HepG2 (cell line): Measurements from ENCODE around the gene CD96. TPM values are rescaled to one million over a fixed set of nuclear protein-coding genes. Genes with fewer than 3 reads are reported as not detected.

ENCODE experiments used
- ATAC-seq: fragments of 200-7000 bp; cut with Tn5 transposase; 3 replicates; pipeline ENCODE4 v1.9.1; 2020; ENCODE audit warnings: mild to moderate bottlenecking, moderate library complexity
- BruUV-seq: library from RNA; stranded (reverse); fragments of 400-500 nt; replicated peaks from 2 replicates; lab custom pipeline; 2021; lab: Mats Ljungman, UMichigan
- CTCF ChIA-PET: fragments of 300-600 bp; formaldehyde crosslinking; extraction: SDS; loops from one replicate; lab custom pipeline; 2021; ENCODE audit warnings: low total read pairs, inconsistent platforms, low intra/inter-chr PET ratio; lab: Yijun Ruan, JAX
- POLR2A ChIA-PET: fragments of 350-600 bp; sonication (Branson Sonifier 250); formaldehyde crosslinking; loops from one replicate; lab custom pipeline; 2020; ENCODE audit warnings: antibody characterized with exemption, inconsistent platforms; lab: Yijun Ruan, JAX
- DNase-seq: peaks from one replicate; pipeline ENCODE4 v3.0.0-alpha.2; 2015; ENCODE audit warnings: low spot score
- FAIRE-seq: peaks from 3 replicates; lab custom pipeline; 2011; peaks lifted over from hg19 to GRCh38; lab: Jason Lieb, UNC
- H2AFZ ChIP-seq: one replicate; pipeline ENCODE4 v1.6.1; 2011; ENCODE audit warnings: low read length, inconsistent platforms
- H3K27ac ChIP-seq: fragments of 300-600 bp; 3 replicates; pipeline ENCODE4 v1.8.0; 2011; ENCODE audit warnings: mixed run types, mild to moderate bottlenecking, mixed read lengths, low read length, inconsistent platforms; ENCODE audit not compliant: insufficient read depth; ENCODE audit errors: extremely low read length
- H3K27me3 ChIP-seq, 2 experiments: fragments of 200-600 bp in 1 of 2; 2 replicates in 1 of 2; 3 replicates in 1 of 2; pipeline versions ENCODE4 v1.6.0 to v1.8.0; 2011; ENCODE audit warnings: low read length in 2 of 2, mild to moderate bottlenecking in 2 of 2, moderate library complexity in 2 of 2, inconsistent platforms in 1 of 2; ENCODE audit not compliant: insufficient read depth in 2 of 2, control insufficient read depth in 1 of 2
- H3K36me3 ChIP-seq, 2 experiments: fragments of 200-600 bp in 1 of 2; replicated peaks in 1 of 2; 2 replicates in 1 of 2; 3 replicates in 1 of 2; pipeline versions ENCODE4 v1.5.1 to v1.8.0; 2011; ENCODE audit warnings: low read length in 2 of 2, inconsistent platforms in 1 of 2; ENCODE audit not compliant: insufficient read depth in 2 of 2, control insufficient read depth in 1 of 2
- H3K4me1 ChIP-seq: 2 replicates; pipeline ENCODE4 v1.5.1; 2012; ENCODE audit warnings: low read length, inconsistent platforms; ENCODE audit not compliant: insufficient read depth
- H3K4me2 ChIP-seq: 2 replicates; pipeline ENCODE4 v1.6.0; 2011; ENCODE audit warnings: low read depth, low read length, inconsistent platforms
- H3K4me3 ChIP-seq, 3 experiments: fragments of 200-600 bp in 1 of 3; sonication (generic), shearing (Covaris generic) in 1 of 3; replicated peaks in 1 of 3; 2 replicates each; pipeline ENCODE4 v1.5.1; 2011 to 2016; ENCODE audit warnings: low read length in 3 of 3, inconsistent platforms in 2 of 3, low read depth in 2 of 3, mild to moderate bottlenecking in 2 of 3, control low read depth in 1 of 3, mixed read lengths in 1 of 3; ENCODE audit not compliant: insufficient read depth in 1 of 3
- H3K79me2 ChIP-seq: one replicate; pipeline ENCODE4 v1.6.1; 2011; ENCODE audit warnings: low read length, inconsistent platforms; ENCODE audit not compliant: insufficient read depth
- H3K9ac ChIP-seq: 2 replicates; pipeline ENCODE4 v1.6.0; 2011; ENCODE audit warnings: mild to moderate bottlenecking, low read depth, low read length, inconsistent platforms; ENCODE audit not compliant: insufficient read depth
- H3K9me3 ChIP-seq: 2 replicates; pipeline ENCODE4 v1.5.1; 2012; ENCODE audit warnings: mild to moderate bottlenecking, low read length
- H4K20me1 ChIP-seq: 2 replicates; pipeline ENCODE4 v1.6.0; 2011; ENCODE audit warnings: inconsistent platforms, mild to moderate bottlenecking, low read length, moderate library complexity; ENCODE audit not compliant: insufficient read depth
- AHDC1 ChIP-seq: sonication (generic); formaldehyde crosslinking; IDR thresholded peaks from 2 replicates; pipeline ENCODE4 v1.5.1; 2020; ENCODE audit warnings: mild to moderate bottlenecking, missing genetic modification reagents, borderline replicate concordance
- CREBL2 ChIP-seq: sonication (generic); formaldehyde crosslinking; IDR thresholded peaks from 2 replicates; pipeline ENCODE4 v1.8.1; 2023; ENCODE audit warnings: missing genetic modification reagents, mild to moderate bottlenecking, borderline replicate concordance
- EHMT2 ChIP-seq: fragments of 200-600 bp; sonication (generic); IDR thresholded peaks from 2 replicates; pipeline ENCODE4 v1.7.0; 2017; ENCODE audit warnings: antibody characterized with exemption, low read depth, low read length, borderline replicate concordance
- POLR2AphosphoS2 ChIP-seq: IDR thresholded peaks from 2 replicates; pipeline ENCODE4 v1.6.1; 2011; ENCODE audit warnings: low read depth, low read length, improper control_type of control experiment
- SIX1 ChIP-seq: sonication (generic); formaldehyde crosslinking; IDR thresholded peaks from 2 replicates; pipeline ENCODE4 v1.4.0; 2020; ENCODE audit warnings: missing genetic modification reagents, borderline replicate concordance
- YEATS2 ChIP-seq: sonication (generic); formaldehyde crosslinking; IDR thresholded peaks from 2 replicates; pipeline ENCODE4 v1.4.0; 2020; ENCODE audit warnings: missing genetic modification reagents, borderline replicate concordance
- ZFP91 ChIP-seq: sonication (generic); formaldehyde crosslinking; IDR thresholded peaks from 2 replicates; pipeline ENCODE4 v1.9.0; 2022; ENCODE audit warnings: missing genetic modification reagents, mild to moderate bottlenecking, borderline replicate concordance
- ZNF83 ChIP-seq: sonication (generic); formaldehyde crosslinking; IDR thresholded peaks from 2 replicates; pipeline ENCODE4 v1.4.0; 2020; ENCODE audit warnings: missing genetic modification reagents, mild to moderate bottlenecking, borderline replicate concordance
- WGBS: methylation state at CpG from one replicate; pipeline ENCODE4 v1.1.6; 2017; ENCODE audit warnings: low lambda C conversion rate; 5-methylcytosine and 5-hydroxymethylcytosine counted together
- in situ Hi-C: cut with HindIII; loops from 2 replicates; pipeline ENCODE4 v1.10.0; 2017; ENCODE audit warnings: low pct_unique_long_range_greater_than_20kb; ENCODE audit not compliant: extremely low pct_ligation_motif_present
- intact Hi-C: fragments of 100-400 bp; cut with micrococcal nuclease; formaldehyde crosslinking; loops from one replicate; pipeline ENCODE4 v1.10.0; 2022; ENCODE audit not compliant: unreplicated experiment
- polyA plus RNA-seq, 8 experiments: library from polyadenylated mRNA; depleted of rRNA in 3 of 8; stranded (reverse) in 7 of 8; unstranded in 1 of 8; fragments of >200 nt; fragmentation: Illumina TruSeq in 4 of 8; extraction: Trizol in 4 of 8; gene quantifications; 2 replicates each; pipeline versions ENCODE4 v1.2.1 to v1.2.3, GENCODE V29; 2011 to 2016; ENCODE audit warnings: low read depth in 4 of 8, missing spikeins in 1 of 8, mixed read lengths in 1 of 8; ENCODE audit not compliant: insufficient read depth in 1 of 8
- total RNA-seq, 5 experiments: library from RNA; depleted of rRNA; stranded (reverse); fragments of >200 nt; fragmentation: Illumina TruSeq; extraction: Trizol; gene quantifications; 2 replicates each; pipeline ENCODE4 v1.2.3, GENCODE V29; 2016; ENCODE audit warnings: low read depth in 1 of 5
- TF ChIP-seq, protein P1 (sequence below): IDR thresholded peaks from 2 replicates; pipeline ENCODE4 v1.6.1; 2016; ENCODE audit warnings: low read depth, borderline replicate concordance
- TF ChIP-seq, protein P2 (sequence below): sonication (generic); formaldehyde crosslinking; IDR thresholded peaks from 2 replicates; pipeline ENCODE4 v1.4.0; 2020; ENCODE audit warnings: missing genetic modification reagents, mild to moderate bottlenecking, borderline replicate concordance

The CD96 gene
- total and polyA plus RNA-seq, 2 of the 13 experiments (the other 11 are each of a cell fraction or from before 2014, with no cell fraction given), result not detected

DNA sequence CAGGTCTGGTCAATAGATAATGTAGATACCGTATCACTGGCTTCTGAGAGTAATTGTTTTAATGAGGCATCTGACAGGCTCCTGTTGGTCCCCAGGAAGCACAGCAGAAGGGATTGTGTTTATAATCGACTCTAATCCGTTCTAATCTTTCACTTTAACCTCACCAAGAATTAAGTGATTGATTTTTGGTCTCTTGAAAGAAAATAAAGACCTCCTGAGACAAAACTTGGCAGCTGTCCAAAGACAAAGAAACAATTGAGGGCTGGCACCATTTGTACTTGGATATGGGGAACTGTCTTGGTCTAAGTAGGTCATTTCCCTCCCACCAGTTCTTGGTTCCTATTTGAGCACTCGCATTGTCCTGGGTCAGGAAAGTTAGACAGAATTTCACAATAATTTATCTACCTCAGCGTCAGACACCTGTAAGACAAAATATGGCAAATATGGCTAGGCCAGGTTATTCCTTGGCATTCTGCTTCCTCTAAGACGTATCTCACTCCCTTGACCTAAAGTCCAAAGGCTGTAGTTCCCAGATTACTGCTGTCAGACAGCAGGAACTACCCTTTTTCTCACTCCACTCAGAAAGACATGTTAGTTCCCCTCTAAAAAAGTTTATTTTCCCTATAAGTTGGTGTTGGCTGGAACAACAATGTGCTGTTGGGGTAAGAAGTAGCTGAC, 22.7 kb upstream of the CD96 start (continued):
- TF ChIP-seq AHDC1 (CRISPR knock-in tag) (no peak), CREBL2 (CRISPR knock-in tag) (no peak)

GRCh38 chr3:111521891-111522290, 20.1 kb upstream of the CD96 start:
- WGBS, result 25% methylated on average over 3 of the region's 3 CpGs
- ATAC-seq, result no peak
- DNase-seq, result no peak
- intact Hi-C loops, result no loop called here
- Histone ChIP-seq H3K27ac (no peak overlapping the region), H3K4me3 (no peak overlapping the region), H3K79me2 (no peaks in the 10 kb centered on the region), H3K9ac (no peak overlapping the region), H3K4me1 (no peaks in the 10 kb centered on the region), H2AFZ (no peak overlapping the region), H3K27me3 (no peaks in the 10 kb centered on the region), H3K4me2 (no peak overlapping the region), H4K20me1 (no peaks in the 10 kb centered on the region), H3K36me3 (no peaks in the 10 kb centered on the region), H3K9me3 (no peaks in the 10 kb centered on the region)
- CTCF ChIA-PET, result no interaction called here
- POLR2A ChIA-PET, result no interaction called here
- no TSS peak for BruUV-seq
- FAIRE-seq, result no peak
- in situ Hi-C loops, result no loop called here
- TF ChIP-seq, protein P1, sequence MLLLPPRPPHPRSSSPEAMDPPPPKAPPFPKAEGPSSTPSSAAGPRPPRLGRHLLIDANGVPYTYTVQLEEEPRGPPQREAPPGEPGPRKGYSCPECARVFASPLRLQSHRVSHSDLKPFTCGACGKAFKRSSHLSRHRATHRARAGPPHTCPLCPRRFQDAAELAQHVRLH (CRISPR knock-in tag), result no peak
- no peak for TF ChIP-seq ZNF83 (CRISPR knock-in tag)
- TF ChIP-seq SIX1 (CRISPR knock-in tag), result no peak
- TF ChIP-seq YEATS2 (CRISPR knock-in tag), result no peak
- no peak for TF ChIP-seq POLR2AphosphoS2
- TF ChIP-seq, protein P2, sequence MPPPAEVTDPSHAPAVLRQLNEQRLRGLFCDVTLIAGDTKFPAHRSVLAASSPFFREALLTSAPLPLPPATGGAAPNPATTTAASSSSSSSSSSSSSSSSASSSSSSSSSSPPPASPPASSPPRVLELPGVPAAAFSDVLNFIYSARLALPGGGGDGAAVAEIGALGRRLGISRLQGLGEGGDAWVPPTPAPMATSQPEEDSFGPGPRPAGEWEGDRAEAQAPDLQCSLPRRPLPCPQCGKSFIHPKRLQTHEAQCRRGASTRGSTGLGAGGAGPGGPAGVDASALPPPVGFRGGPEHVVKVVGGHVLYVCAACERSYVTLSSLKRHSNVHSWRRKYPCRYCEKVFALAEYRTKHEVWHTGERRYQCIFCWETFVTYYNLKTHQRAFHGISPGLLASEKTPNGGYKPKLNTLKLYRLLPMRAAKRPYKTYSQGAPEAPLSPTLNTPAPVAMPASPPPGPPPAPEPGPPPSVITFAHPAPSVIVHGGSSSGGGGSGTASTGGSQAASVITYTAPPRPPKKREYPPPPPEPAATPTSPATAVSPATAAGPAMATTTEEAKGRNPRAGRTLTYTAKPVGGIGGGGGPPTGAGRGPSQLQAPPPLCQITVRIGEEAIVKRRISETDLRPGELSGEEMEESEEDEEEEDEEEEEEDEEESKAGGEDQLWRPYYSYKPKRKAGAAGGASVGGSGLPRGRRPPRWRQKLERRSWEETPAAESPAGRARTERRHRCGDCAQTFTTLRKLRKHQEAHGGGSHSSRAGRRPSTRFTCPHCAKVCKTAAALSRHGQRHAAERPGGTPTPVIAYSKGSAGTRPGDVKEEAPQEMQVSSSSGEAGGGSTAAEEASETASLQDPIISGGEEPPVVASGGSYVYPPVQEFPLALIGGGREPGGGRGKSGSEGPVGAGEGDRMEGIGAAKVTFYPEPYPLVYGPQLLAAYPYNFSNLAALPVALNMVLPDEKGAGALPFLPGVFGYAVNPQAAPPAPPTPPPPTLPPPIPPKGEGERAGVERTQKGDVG (CRISPR knock-in tag), result no peak
- TF ChIP-seq EHMT2, result no peak
- no peak for TF ChIP-seq ZFP91 (CRISPR knock-in tag)
